GM21360 (cell line): Measurements from ENCODE around the gene ITIH1.

Source experiments
- ATAC-seq: cut with Tn5 transposase; IDR thresholded peaks from one replicate; pipeline ENCODE4 v1.9.1; 2021; ENCODE audit warnings: mild to moderate bottlenecking, moderate library complexity; ENCODE audit not compliant: unreplicated experiment

Gene ITIH1

GRCh38 chr3:52790337-52790736, 12.9 kb downstream of the ITIH1 start:
- no peak for ATAC-seq

GRCh38 chr3:52790741-52791140, 13.3 kb downstream of the ITIH1 start:
- ATAC-seq: no peak

GRCh38 chr3:52791366-52791765, 14.0 kb downstream of the ITIH1 start:
- no peak for ATAC-seq

GRCh38 chr3:52791928-52792327, 14.5 kb downstream of the ITIH1 start:
- no peak for ATAC-seq

GRCh38 chr3:52792413-52792812, 15.0 kb downstream of the ITIH1 start:
- no peak for ATAC-seq

- ATAC-seq: no peak
Measured at GRCh38 chr3:52792961-52793695, 15.7 kb downstream of the ITIH1 start.

- ATAC-seq: no peak
Measured at GRCh38 chr3:52793702-52794611, 16.6 kb downstream of the ITIH1 start.

GRCh38 chr3:52794612-52795099, 17.3 kb downstream of the ITIH1 start, which contains the start of gene ITIH3:
ITIH3 (plus strand) TSS chr3:52794796; CDS start chr3:52794804, 8 bp downstream.
- ATAC-seq: no peak

- no peak for ATAC-seq
Measured at GRCh38 chr3:52795298-52795900, 18.0 kb downstream of the ITIH1 start.

GRCh38 chr3:52796411-52796810, 19.0 kb downstream of the ITIH1 start:
- ATAC-seq: no peak

- ATAC-seq: no peak
Measured at GRCh38 chr3:52798376-52798977, 21.1 kb downstream of the ITIH1 start.

GRCh38 chr3:52798978-52799476, 21.6 kb downstream of the ITIH1 start:
- ATAC-seq: no peak

GRCh38 chr3:52800079-52800478, 22.7 kb downstream of the ITIH1 start:
- no peak for ATAC-seq

GRCh38 chr3:52801839-52802238, 24.4 kb downstream of the ITIH1 start:
- no peak for ATAC-seq

- no peak for ATAC-seq
Measured at GRCh38 chr3:52805270-52806039, 28.1 kb downstream of the ITIH1 start.

GRCh38 chr3:52809149-52809548, 31.8 kb downstream of the ITIH1 start:
- no peak for ATAC-seq

- ATAC-seq: no peak
Measured at GRCh38 chr3:52809662-52810377, 32.4 kb downstream of the ITIH1 start.

- ATAC-seq: no peak
Measured at GRCh38 chr3:52810923-52811322, 33.5 kb downstream of the ITIH1 start.

GRCh38 chr3:52811452-52812011, 34.1 kb downstream of the ITIH1 start:
- ATAC-seq: no peak
